ENCODE results near the gene PTH.

PTH gene

GRCh38 chr11:13450832-13451397 is 44.9 kb downstream of the PTH start:
- no peak for DNase-seq (ENCODE audit: low read depth in 1 of 2, low spot score in 1 of 2)

GRCh38 chr11:13449522-13449921 is 46.3 kb downstream of the PTH start:
- DNase-seq (ENCODE audit: low read depth in 1 of 2, low spot score in 1 of 2): no peak

GRCh38 chr11:13448876-13449275 is 46.9 kb downstream of the PTH start:
- no peak for DNase-seq (ENCODE audit: low read depth in 1 of 2, low spot score in 1 of 2)

GRCh38 chr11:13446444-13446843 is 49.4 kb downstream of the PTH start:
- DNase-seq (ENCODE audit: low read depth in 1 of 2, low spot score in 1 of 2): no peak

GRCh38 chr11:13445588-13445987 is 50.2 kb downstream of the PTH start:
- DNase-seq (ENCODE audit: low read depth in 1 of 2, low spot score in 1 of 2): no peak
